Measurements from ENCODE around the gene ACSL5. TPM values are rescaled to one million over a fixed set of nuclear protein-coding genes. Genes with fewer than 3 reads are reported as not detected.
"Not testable (repeated sequence)": the region's sequence is repeated elsewhere in the genome, so short reads cannot be mapped to it uniquely, and the experiment has no call there.

The ACSL5 gene
- total RNA-seq, 1 experiment from 2014 or later, result 0.17 TPM

DNA sequence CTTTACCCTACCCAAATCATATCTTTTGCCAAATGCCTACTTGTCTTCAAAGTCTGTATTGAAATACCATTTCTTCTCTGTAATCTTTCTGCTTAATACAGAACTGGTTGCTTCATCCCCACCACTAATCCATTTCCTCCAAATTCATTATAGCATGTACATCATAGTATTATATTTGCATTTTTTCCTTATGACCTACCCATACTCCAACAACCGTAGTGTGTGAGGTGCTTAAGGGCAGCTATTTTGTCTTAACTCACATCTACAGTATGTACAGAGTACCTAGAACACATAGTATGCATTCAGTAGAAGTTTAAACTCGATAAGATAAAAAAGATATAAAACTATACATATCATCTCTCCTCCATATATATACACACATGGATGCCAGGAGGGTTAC is 23.7 kb downstream of the ACSL5 start:
- Histone ChIP-seq H3K27me3 (ENCODE audit: control insufficient read depth, insufficient read depth, low read length) (no peaks in the 10 kb centered on the region; the same call in 1 of the 2 replicates), H3K36me3 (replicated peaks; ENCODE audit: control insufficient read depth, insufficient read depth, low read length) (no peaks in the 10 kb centered on the region), H3K4me3 (ENCODE audit: insufficient read depth, low read depth, low read length) (no peak overlapping the region)
- no peak for DNase-seq

DNA sequence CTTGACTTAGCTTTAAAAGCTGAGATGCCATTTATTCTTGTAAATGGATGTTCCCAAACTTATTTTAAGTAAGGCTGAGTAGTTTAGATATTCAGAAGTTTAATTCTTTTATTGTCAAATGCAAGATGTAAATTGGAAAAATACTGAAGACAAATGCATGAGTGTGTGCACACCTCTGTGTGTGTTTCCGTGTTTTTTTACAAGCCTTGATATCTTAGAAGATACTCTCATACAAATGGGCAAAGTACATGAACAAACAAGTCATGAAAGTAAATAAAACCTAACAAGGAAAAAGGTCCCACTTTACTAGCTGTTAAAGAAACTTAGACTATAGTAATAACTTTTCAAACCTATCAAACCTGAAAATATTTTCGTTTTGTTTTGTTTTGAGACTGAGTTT is 29.0 kb downstream of the ACSL5 start:
- Histone ChIP-seq H3K27me3 (ENCODE audit: control insufficient read depth, insufficient read depth, low read length) (no peaks in the 10 kb centered on the region), H3K36me3 (replicated peaks; ENCODE audit: control insufficient read depth, insufficient read depth, low read length) (no peaks in the 10 kb centered on the region), H3K4me3 (ENCODE audit: insufficient read depth, low read depth, low read length) (no peak overlapping the region)
- DNase-seq, result no peak

DNA sequence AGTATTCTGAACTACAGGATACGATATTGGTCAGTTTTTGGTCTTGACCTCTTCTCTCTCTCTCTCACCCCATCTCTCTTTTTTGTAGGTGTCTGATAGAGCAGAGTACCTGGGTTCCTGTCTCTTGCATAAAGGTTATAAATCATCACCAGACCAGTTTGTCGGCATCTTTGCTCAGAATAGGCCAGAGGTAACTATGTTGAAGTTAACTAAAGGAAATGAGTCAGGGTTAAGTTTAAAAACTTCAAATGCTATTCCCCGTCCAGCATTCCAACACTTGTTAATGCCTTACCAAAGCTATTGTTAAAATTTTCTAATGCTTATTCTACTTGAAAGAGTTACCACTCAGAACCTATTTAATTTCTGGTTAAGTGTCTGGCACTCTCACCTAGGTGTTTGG is 30.7 kb downstream of the ACSL5 start:
- DNase-seq, result no peak
- no peaks in the 10 kb centered on the region for H3K27me3 ChIP-seq (ENCODE audit: control insufficient read depth, insufficient read depth, low read length)
- H3K36me3 ChIP-seq (replicated peaks; ENCODE audit: control insufficient read depth, insufficient read depth, low read length), result no peaks in the 10 kb centered on the region
- no peak overlapping the region for H3K4me3 ChIP-seq (ENCODE audit: insufficient read depth, low read depth, low read length)

DNA sequence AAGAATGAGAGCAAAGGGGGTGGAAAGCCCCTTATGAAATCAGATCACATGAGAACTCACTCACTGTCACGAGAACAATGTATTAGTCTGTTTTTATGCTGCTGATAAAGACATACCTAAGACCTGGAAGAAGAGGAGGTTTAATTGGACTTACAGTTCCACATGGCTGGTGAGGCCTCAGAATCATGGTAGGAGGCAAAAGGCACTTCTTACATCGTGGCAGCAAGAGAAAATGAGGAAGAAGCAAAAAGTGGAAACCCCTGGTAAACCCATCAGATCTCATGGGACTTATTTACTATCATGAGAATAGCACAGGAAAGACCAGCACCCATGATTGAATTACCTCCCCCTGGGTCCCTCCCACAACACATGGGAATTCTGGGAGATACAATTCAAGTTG is 32.9 kb downstream of the ACSL5 start:
- not testable (repeated sequence) for DNase-seq; H3K4me3 ChIP-seq (ENCODE audit: insufficient read depth, low read depth, low read length); H3K27me3 ChIP-seq (ENCODE audit: control insufficient read depth, insufficient read depth, low read length); H3K36me3 ChIP-seq (replicated peaks; ENCODE audit: control insufficient read depth, insufficient read depth, low read length)

DNA sequence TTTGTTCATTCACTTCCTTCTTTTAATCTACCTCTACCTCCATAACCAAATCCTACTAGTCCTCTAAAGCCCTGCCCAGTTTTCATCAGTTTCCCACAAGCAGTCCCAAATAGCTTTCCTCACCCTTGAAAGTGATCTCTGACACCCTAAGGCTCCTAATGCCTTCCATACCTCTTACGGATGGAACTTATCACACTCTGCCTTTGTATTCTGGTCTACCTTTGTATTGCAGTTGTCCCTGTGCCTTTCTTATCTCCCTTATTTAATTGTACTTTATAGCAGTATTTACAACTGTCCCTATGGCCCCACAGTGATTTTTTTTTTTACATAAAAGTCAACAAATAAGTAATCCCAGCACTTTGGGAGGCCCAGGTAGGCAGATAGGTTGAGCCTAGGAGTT is 33.8 kb downstream of the ACSL5 start:
- Histone ChIP-seq H3K4me3 (ENCODE audit: insufficient read depth, low read depth, low read length) (no peak overlapping the region), H3K27me3 (ENCODE audit: control insufficient read depth, insufficient read depth, low read length) (no peaks in the 10 kb centered on the region), H3K36me3 (replicated peaks; ENCODE audit: control insufficient read depth, insufficient read depth, low read length) (no peaks in the 10 kb centered on the region)
- no peak for DNase-seq

DNA sequence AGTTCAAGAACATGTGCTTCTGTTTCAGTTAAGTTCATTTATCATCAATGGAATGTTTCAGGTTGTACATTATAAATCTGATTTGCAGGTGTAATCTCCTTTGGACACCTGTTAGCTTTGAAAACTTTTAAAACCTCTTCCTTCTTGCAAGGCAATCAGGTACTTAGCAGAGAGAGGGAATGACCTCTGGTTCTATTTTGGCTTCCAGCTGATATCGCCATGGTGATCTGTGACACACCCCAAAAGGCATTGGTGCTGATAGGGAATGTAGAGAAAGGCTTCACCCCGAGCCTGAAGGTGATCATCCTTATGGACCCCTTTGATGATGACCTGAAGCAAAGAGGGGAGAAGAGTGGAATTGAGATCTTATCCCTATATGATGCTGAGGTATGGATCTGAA is 35.4 kb downstream of the ACSL5 start:
- no peak for DNase-seq
- Histone ChIP-seq H3K36me3 (replicated peaks; ENCODE audit: control insufficient read depth, insufficient read depth, low read length) (no peaks in the 10 kb centered on the region), H3K27me3 (ENCODE audit: control insufficient read depth, insufficient read depth, low read length) (no peaks in the 10 kb centered on the region)

DNA sequence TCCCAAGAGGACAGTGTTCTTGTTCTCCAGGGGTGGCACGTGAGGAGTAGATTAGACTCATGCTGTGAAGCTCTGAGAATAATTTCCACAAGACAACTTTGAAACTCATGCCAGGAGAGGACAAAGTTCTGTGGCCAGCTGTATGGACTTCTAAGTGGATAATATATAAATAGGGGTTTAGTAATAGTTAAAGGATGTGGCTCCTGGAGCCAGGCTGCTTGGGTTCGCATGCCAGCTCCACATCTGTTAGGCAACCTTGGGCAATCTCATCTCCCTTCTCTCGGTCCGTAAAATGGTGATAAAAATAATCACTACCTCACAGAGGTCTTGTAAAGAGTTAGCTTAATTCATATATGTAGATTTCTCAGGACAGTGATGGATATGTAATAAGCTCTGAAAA is 35.8 kb downstream of the ACSL5 start:
- Histone ChIP-seq H3K36me3 (replicated peaks; ENCODE audit: control insufficient read depth, insufficient read depth, low read length) (no peaks in the 10 kb centered on the region), H3K27me3 (ENCODE audit: control insufficient read depth, insufficient read depth, low read length) (no peaks in the 10 kb centered on the region), H3K4me3 (ENCODE audit: insufficient read depth, low read depth, low read length) (no peak overlapping the region)
- no peak for DNase-seq

More for the DNA sequence above, 35.4 kb downstream of the ACSL5 start:
- no peak overlapping the region for H3K4me3 ChIP-seq (ENCODE audit: insufficient read depth, low read depth, low read length)

DNA sequence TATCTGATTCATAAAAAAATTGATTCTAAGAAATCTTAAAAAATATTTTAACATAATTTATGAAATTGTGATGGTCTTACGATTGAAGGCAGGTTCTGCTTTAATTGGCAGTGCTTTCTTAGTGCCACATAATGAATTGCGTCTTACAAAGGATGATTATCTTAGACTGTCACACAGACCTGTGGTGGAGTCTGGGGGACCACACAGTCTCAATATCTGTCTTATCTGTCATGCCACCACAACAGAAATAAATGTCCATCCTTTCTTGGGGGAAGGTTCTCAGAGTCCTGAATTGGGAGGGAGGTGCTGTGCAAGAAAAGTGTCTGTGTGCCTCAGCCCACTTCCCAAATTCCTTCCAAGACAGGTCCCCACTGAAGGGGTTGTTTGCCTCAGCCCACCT is 38.8 kb downstream of the ACSL5 start:
- H3K36me3 ChIP-seq (replicated peaks; ENCODE audit: control insufficient read depth, insufficient read depth, low read length), result no peaks in the 10 kb centered on the region
- no peak overlapping the region for H3K4me3 ChIP-seq (ENCODE audit: insufficient read depth, low read depth, low read length)
- no peaks in the 10 kb centered on the region for H3K27me3 ChIP-seq (ENCODE audit: control insufficient read depth, insufficient read depth, low read length)
- no peak for DNase-seq

DNA sequence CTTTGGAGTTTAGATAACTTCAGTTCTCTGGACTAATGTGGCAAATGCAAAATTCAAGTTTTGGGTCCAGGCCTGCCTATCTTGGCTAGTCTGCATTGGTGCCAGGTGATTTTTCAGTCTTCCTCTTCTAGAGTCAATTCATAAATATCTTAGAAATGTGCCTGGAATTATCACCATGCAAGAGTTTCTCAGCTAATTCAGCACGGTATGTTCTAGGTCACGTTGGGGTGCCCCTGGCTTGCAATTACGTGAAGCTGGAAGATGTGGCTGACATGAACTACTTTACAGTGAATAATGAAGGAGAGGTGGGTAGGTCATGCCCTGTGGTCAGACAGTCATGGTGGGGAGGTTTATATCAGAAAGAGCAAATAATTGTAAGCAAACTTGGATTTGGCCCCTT is 47.8 kb downstream of the ACSL5 start:
- H3K4me3 ChIP-seq (ENCODE audit: insufficient read depth, low read depth, low read length), result no peak overlapping the region

DNA sequence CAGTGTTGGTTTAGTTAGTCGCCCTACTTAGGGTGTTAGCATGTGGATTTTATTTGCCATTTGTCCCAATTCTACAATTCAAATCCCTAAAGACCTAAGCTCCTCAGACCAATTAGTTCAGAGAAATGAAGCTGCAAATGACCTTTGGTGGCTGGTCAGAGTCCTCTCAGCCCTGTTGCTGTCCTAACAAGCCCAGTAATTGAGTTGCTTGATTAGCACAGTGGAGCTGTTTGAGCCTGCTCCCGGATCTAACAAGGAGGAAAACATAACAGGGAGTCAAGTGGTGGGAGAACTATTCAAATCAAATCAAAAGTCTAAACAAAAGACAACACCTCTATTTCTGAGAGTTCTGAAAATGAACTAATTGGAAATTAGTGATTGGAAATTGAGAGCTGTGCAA is 50.7 kb downstream of the ACSL5 start:
- H3K36me3 ChIP-seq (replicated peaks; ENCODE audit: control insufficient read depth, insufficient read depth, low read length), result no peaks in the 10 kb centered on the region
- no peak overlapping the region for H3K4me3 ChIP-seq (ENCODE audit: insufficient read depth, low read depth, low read length)
- DNase-seq, result no peak
- H3K27me3 ChIP-seq (ENCODE audit: control insufficient read depth, insufficient read depth, low read length), result no peaks in the 10 kb centered on the region

More for the DNA sequence above, 47.8 kb downstream of the ACSL5 start:
- no peaks in the 10 kb centered on the region for H3K36me3 ChIP-seq (replicated peaks; ENCODE audit: control insufficient read depth, insufficient read depth, low read length)
- H3K27me3 ChIP-seq (ENCODE audit: control insufficient read depth, insufficient read depth, low read length), result no peaks in the 10 kb centered on the region
- no peak for DNase-seq

DNA sequence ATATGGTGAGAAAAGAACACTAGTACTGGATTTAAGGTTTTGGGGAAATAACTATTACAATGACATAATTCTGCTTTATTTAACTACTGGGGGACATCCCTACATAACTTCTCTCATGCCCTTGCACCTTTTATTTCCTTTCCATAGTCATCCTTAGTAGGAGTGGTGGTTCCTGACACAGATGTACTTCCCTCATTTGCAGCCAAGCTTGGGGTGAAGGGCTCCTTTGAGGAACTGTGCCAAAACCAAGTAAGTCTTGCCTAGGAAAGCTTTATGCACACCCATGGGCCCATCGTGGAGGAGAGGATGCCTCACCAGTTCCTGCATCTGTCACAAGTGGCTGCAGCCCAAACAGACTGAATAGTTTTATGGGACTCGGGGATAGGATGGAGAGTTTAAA is 52.2 kb downstream of the ACSL5 start:
- no peak for DNase-seq
- H3K27me3 ChIP-seq (ENCODE audit: control insufficient read depth, insufficient read depth, low read length), result no peaks in the 10 kb centered on the region
- peaks cover 1% of the 10 kb centered on the region for H3K36me3 ChIP-seq (replicated peaks; ENCODE audit: control insufficient read depth, insufficient read depth, low read length)
- no peak overlapping the region for H3K4me3 ChIP-seq (ENCODE audit: insufficient read depth, low read depth, low read length)

DNA sequence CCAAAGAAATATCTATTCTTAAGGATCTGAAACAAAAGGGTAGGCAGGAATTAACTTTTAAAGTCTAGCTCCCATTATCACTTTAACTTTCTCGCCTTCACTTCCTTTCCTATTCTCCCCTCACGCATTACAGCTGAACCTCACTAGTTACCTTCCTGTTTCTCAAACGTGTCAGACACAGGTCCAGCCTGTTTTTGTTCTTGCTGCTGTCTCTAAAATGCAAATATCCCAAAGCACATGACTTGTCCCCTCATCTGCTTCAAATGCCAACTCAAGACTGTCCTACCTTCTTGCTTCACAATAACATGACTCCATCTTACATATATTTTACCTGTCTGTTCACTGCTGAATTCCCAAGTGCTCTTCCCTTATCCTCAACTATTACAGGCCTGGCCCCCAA is 55.2 kb downstream of the ACSL5 start:
- Histone ChIP-seq H3K27me3 (ENCODE audit: control insufficient read depth, insufficient read depth, low read length) (no peaks in the 10 kb centered on the region), H3K4me3 (ENCODE audit: insufficient read depth, low read depth, low read length) (no peak overlapping the region), H3K36me3 (replicated peaks; ENCODE audit: control insufficient read depth, insufficient read depth, low read length) (peaks cover 12% of the 10 kb centered on the region)
- DNase-seq, result no peak

DNA sequence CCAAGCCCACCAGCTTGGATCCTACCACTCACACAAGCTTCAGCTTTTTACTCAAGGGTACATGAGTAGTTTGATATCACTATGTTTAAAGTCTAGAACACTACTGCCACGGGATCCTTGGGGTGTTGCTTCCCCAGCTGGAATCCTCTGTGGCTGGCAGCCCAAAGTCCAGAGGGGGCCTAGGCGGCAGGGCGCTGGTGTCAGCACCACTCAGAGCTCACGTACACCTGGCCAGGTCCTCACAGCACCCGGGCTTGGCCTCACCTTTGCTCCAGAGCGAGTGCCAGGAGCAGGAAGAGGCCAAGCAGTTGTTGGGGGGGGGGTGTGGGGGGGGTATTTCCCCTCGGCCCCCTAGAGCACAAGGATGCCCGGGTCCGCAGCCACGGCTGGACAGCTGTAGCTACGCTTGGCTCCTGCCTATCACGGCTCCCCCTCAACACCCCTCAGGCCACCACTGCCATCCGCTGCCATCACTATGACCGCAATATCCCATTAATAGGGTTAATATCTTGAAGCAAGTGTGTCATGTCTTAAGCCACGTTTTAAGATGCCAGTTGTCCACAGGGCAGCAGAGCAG is 55.8 kb downstream of the ACSL5 start:
- DNase-seq, result no peak
- Histone ChIP-seq H3K4me3 (ENCODE audit: insufficient read depth, low read depth, low read length) (no peak overlapping the region), H3K36me3 (replicated peaks; ENCODE audit: control insufficient read depth, insufficient read depth, low read length) (peaks cover 13% of the 10 kb centered on the region), H3K27me3 (ENCODE audit: control insufficient read depth, insufficient read depth, low read length) (no peaks in the 10 kb centered on the region)

DNA sequence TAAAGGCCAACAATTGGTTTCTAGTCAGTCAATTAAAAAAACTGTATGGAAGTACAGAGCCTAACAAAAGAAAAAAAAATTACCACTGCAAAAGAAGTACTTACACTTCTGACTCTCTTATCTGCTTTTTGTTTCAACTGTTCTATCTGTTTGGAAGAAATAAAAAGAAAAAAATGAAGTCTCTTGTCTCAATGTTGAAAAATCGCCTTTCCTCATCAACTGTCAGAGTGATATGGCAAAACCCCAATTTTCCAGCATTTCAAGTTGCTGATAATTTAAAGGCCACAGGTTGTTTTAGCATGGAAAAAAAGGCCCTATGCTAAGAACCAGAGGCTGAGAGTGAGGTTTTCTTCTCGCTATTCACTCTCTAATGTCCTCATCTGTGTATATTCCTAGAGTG is 59.2 kb downstream of the ACSL5 start:
- Histone ChIP-seq H3K4me3 (ENCODE audit: insufficient read depth, low read depth, low read length) (no peak overlapping the region), H3K27me3 (ENCODE audit: control insufficient read depth, insufficient read depth, low read length) (no peaks in the 10 kb centered on the region), H3K36me3 (replicated peaks; ENCODE audit: control insufficient read depth, insufficient read depth, low read length) (peaks cover 16% of the 10 kb centered on the region)
- no peak for DNase-seq

DNA sequence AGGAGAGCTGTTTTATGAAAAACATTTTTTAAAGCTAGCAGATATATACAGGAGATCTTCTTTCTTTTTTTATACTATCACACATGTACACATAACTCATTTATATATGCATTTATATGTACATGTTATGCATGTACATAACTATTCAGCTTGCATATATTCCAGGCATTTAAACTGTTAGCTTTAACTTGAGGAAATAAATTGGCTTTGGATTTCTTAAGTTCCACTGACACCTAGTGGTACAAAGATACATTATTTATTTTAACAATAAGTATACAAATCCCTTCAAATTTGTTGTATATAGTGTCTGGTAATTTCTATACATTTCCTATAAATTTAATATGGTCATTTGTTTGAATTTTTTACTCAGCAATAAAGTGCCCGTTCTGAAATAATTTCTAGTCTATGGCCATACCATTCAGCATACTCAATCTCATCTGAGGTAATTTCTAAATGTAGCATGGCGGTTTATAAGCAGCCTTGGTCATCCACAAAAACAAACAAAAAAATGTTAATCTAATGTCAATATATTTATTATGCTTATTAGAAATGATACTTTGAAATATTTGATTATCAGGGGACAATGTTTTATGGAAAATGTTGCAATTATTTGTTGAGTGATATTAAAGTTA is 61.2 kb downstream of the ACSL5 start:
- DNase-seq, result no peak
- H3K4me3 ChIP-seq (ENCODE audit: insufficient read depth, low read depth, low read length), result no peak overlapping the region
- no peaks in the 10 kb centered on the region for H3K27me3 ChIP-seq (ENCODE audit: control insufficient read depth, insufficient read depth, low read length)
- H3K36me3 ChIP-seq (replicated peaks; ENCODE audit: control insufficient read depth, insufficient read depth, low read length), result peaks cover 16% of the 10 kb centered on the region

DNA sequence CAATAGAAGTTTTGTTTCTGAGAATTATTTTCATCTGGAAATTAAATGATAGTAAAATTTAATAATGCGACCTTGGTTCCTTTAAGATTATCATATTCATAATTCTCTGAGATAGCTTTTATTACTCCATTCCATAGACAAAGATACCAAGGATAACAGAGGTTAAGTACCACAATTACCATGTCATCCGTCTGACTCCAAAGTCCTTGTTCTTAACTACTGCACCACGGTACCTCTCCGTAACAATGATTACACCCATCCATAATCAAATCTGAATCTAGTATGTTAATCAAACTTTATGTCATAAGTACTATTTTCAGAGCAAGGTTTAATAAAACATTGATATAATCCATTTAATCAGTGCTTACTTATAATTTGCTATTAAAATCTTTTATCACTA is 64.4 kb downstream of the ACSL5 start:
- H3K4me3 ChIP-seq (ENCODE audit: insufficient read depth, low read depth, low read length), result no peak overlapping the region
- H3K27me3 ChIP-seq (ENCODE audit: control insufficient read depth, insufficient read depth, low read length), result no peaks in the 10 kb centered on the region
- DNase-seq, result no peak
- peaks cover 10% of the 10 kb centered on the region for H3K36me3 ChIP-seq (replicated peaks; ENCODE audit: control insufficient read depth, insufficient read depth, low read length)
